Glutamatergic neuron (in vitro differentiated cells): ENCODE data around the gene TSPAN5. TPM values are rescaled to one million over a fixed set of nuclear protein-coding genes. Genes with fewer than 3 reads are reported as not detected.

Source experiments
- DNase-seq: peaks from one replicate; pipeline ENCODE4 v3.0.0; 2022
- H3K27ac Mint-ChIP-seq: one replicate; pipeline ENCODE4 v1.8.0; 2020; ENCODE audit warnings: mild to moderate bottlenecking, mixed read lengths, inconsistent platforms; ENCODE audit not compliant: unreplicated experiment
- H3K27me3 Mint-ChIP-seq: one replicate; pipeline ENCODE4 v1.8.0; 2020; ENCODE audit warnings: mild to moderate bottlenecking, moderate library complexity, mixed read lengths, inconsistent platforms; ENCODE audit not compliant: unreplicated experiment
- H3K36me3 Mint-ChIP-seq: one replicate; pipeline ENCODE4 v1.8.0; 2020; ENCODE audit warnings: mild to moderate bottlenecking, mixed read lengths, inconsistent platforms; ENCODE audit not compliant: unreplicated experiment
- H3K4me1 Mint-ChIP-seq: one replicate; pipeline ENCODE4 v1.8.0; 2020; ENCODE audit warnings: mild to moderate bottlenecking, low read depth, mixed read lengths, inconsistent platforms; ENCODE audit not compliant: unreplicated experiment
- H3K4me3 Mint-ChIP-seq: one replicate; pipeline ENCODE4 v1.8.0; 2020; ENCODE audit warnings: mild to moderate bottlenecking, mixed read lengths, inconsistent platforms; ENCODE audit not compliant: unreplicated experiment
- H3K9me3 Mint-ChIP-seq: one replicate; pipeline ENCODE4 v1.8.0; 2020; ENCODE audit warnings: mild to moderate bottlenecking, moderate library complexity, mixed read lengths, inconsistent platforms; ENCODE audit not compliant: unreplicated experiment
- CTCF ChIP-seq: fragments of 200-600 bp; sonication (generic); IDR thresholded peaks from one replicate; pipeline ENCODE4 v1.5.0; 2021; ENCODE audit not compliant: partially characterized antibody, unreplicated experiment
- total RNA-seq: library from RNA; stranded (reverse); fragmentation: NEBNext Ultra II Directional; extraction: Animal tissue kit (Norgen Biotek cat#: 25700); gene quantifications from one replicate; pipeline ENCODE4 v1.2.1, GENCODE V29; 2021; ENCODE audit not compliant: unreplicated experiment

Gene TSPAN5
- total RNA-seq, 1 donor from 2014 or later, result 40.5 TPM

- H3K27me3 Mint-ChIP-seq, result peaks cover 4% of the 10 kb centered on the region
- no peak for TF ChIP-seq CTCF
- H3K9me3 Mint-ChIP-seq, result peaks cover 3% of the 10 kb centered on the region
- no peak overlapping the region for H3K4me3 Mint-ChIP-seq
- peaks cover 5% of the 10 kb centered on the region for H3K4me1 Mint-ChIP-seq
- no peak overlapping the region for H3K27ac Mint-ChIP-seq
- DNase-seq, result no peak
- H3K36me3 Mint-ChIP-seq, result peaks cover 6% of the 10 kb centered on the region
These were observed 29.5 kb upstream of the TSPAN5 start for GRCh38 chr4:98687876-98688275.

GRCh38 chr4:98686847-98687246 lies 28.4 kb upstream of the TSPAN5 start:
- no peak for TF ChIP-seq CTCF
- DNase-seq, result no peak
- peaks cover 4% of the 10 kb centered on the region for H3K27me3 Mint-ChIP-seq
- H3K9me3 Mint-ChIP-seq, result peaks cover 3% of the 10 kb centered on the region
- H3K27ac Mint-ChIP-seq, result no peak overlapping the region
- peaks cover 6% of the 10 kb centered on the region for H3K36me3 Mint-ChIP-seq
- H3K4me3 Mint-ChIP-seq, result no peak overlapping the region
- peaks cover 5% of the 10 kb centered on the region for H3K4me1 Mint-ChIP-seq

- no peak for TF ChIP-seq CTCF
- peaks cover 4% of the 10 kb centered on the region for H3K27me3 Mint-ChIP-seq
- DNase-seq, result no peak
- H3K36me3 Mint-ChIP-seq, result peaks cover 6% of the 10 kb centered on the region
- H3K9me3 Mint-ChIP-seq, result peaks cover 3% of the 10 kb centered on the region
- peaks cover 5% of the 10 kb centered on the region for H3K4me1 Mint-ChIP-seq
- H3K4me3 Mint-ChIP-seq, result no peak overlapping the region
- H3K27ac Mint-ChIP-seq, result no peak overlapping the region
These were observed 27.8 kb upstream of the TSPAN5 start for GRCh38 chr4:98686043-98686707.

GRCh38 chr4:98685225-98686042 lies 27.0 kb upstream of the TSPAN5 start:
- TF ChIP-seq CTCF, result no peak
- H3K4me1 Mint-ChIP-seq, result peaks cover 5% of the 10 kb centered on the region
- H3K4me3 Mint-ChIP-seq, result no peak overlapping the region
- H3K36me3 Mint-ChIP-seq, result peaks cover 1% of the 10 kb centered on the region
- no peak for DNase-seq
- no peaks in the 10 kb centered on the region for H3K27me3 Mint-ChIP-seq
- peaks cover under 1% of the 10 kb centered on the region for H3K9me3 Mint-ChIP-seq
- H3K27ac Mint-ChIP-seq, result no peak overlapping the region

- H3K4me1 Mint-ChIP-seq, result peaks cover 3% of the 10 kb centered on the region
- no peak for TF ChIP-seq CTCF
- no peak overlapping the region for H3K27ac Mint-ChIP-seq
- DNase-seq, result no peak
- H3K4me3 Mint-ChIP-seq, result no peak overlapping the region
- no peaks in the 10 kb centered on the region for H3K27me3 Mint-ChIP-seq
- no peaks in the 10 kb centered on the region for H3K36me3 Mint-ChIP-seq
- H3K9me3 Mint-ChIP-seq, result no peaks in the 10 kb centered on the region
These were observed 24.3 kb upstream of the TSPAN5 start for GRCh38 chr4:98682719-98683118.
